ENCODE data around the gene HSD11B1L.

- no peak for TF ChIP-seq CTCF (conservative IDR thresholded peaks at IDR 0.05; ENCODE audit: low read depth, low read length)
- no peak for TF ChIP-seq EZH2 (IDR thresholded peaks at IDR 0.05; ENCODE audit: low read length, unreplicated experiment)
Observed at GRCh38 chr19:5645409-5645808, 35.4 kb upstream of the HSD11B1L start.
